ENCODE results near the gene PBX1. TPM values are rescaled to one million over a fixed set of nuclear protein-coding genes. Genes with fewer than 3 reads are reported as not detected.

Gene PBX1
- total RNA-seq, 1 experiment from 2014 or later, result 9.8 TPM

GRCh38 chr1:164885311-164885710, 326.3 kb downstream of the PBX1 start:
- H3K4me2 ChIP-seq (ENCODE audit: low read length), result no peak overlapping the region
- H3K27me3 ChIP-seq (ENCODE audit: low read length), result peaks cover 22% of the 10 kb centered on the region
- intact Hi-C loops (cut with micrococcal nuclease), result no loop called here
- no peaks in the 10 kb centered on the region for H3K36me3 ChIP-seq (ENCODE audit: low read depth, low read length)
- H3K9ac ChIP-seq (ENCODE audit: low read length), result no peak overlapping the region
- POLR2A ChIA-PET (ENCODE audit: unreplicated experiment), result no interaction called here
- TF ChIP-seq CTCF (conservative IDR thresholded peaks at IDR 0.05; ENCODE audit: low read depth, low read length) (no peak), EZH2phosphoT487 (IDR thresholded peaks at IDR 0.05; ENCODE audit: borderline replicate concordance, low read length) (no peak), EZH2 (IDR thresholded peaks at IDR 0.05; ENCODE audit: low read length, unreplicated experiment) (no peak)
- H3K4me3 ChIP-seq (ENCODE audit: low read length), result no peak overlapping the region
- ATAC-seq, result no peak
- H3K9me3 ChIP-seq (ENCODE audit: low read length), result no peaks in the 10 kb centered on the region
- H3K9me2 ChIP-seq (replicated peaks; ENCODE audit: low read length), result no peaks in the 10 kb centered on the region
- H3F3A ChIP-seq (ENCODE audit: low read length, unreplicated experiment), result no peaks in the 10 kb centered on the region
- BruUV-seq (replicated peaks), result no TSS peak
- no peaks in the 10 kb centered on the region for H3K79me2 ChIP-seq (ENCODE audit: low read length)
- no peak overlapping the region for H3K27ac ChIP-seq (ENCODE audit: low read length)
- CTCF ChIA-PET, result no interaction called here
- no peaks in the 10 kb centered on the region for H4K20me1 ChIP-seq (ENCODE audit: low read length)
- no peaks in the 10 kb centered on the region for H3K4me1 ChIP-seq (ENCODE audit: insufficient read depth, low read length)
- no peak overlapping the region for H2AFZ ChIP-seq (ENCODE audit: low read length)
- DNase-seq, result no peak

GRCh38 chr1:164886101-164886500, 327.1 kb downstream of the PBX1 start:
- no peak overlapping the region for H2AFZ ChIP-seq (ENCODE audit: low read length)
- ChIA-PET POLR2A (ENCODE audit: unreplicated experiment) (no interaction called here), CTCF (no interaction called here)
- intact Hi-C loops (cut with micrococcal nuclease), result no loop called here
- H3K9me3 ChIP-seq (ENCODE audit: low read length), result no peaks in the 10 kb centered on the region
- no peaks in the 10 kb centered on the region for H3K36me3 ChIP-seq (ENCODE audit: low read depth, low read length)
- no peaks in the 10 kb centered on the region for H3F3A ChIP-seq (ENCODE audit: low read length, unreplicated experiment)
- H3K9ac ChIP-seq (ENCODE audit: low read length), result no peak overlapping the region
- H3K27ac ChIP-seq (ENCODE audit: low read length), result no peak overlapping the region
- no peaks in the 10 kb centered on the region for H4K20me1 ChIP-seq (ENCODE audit: low read length)
- BruUV-seq (replicated peaks), result no TSS peak
- no peaks in the 10 kb centered on the region for H3K4me1 ChIP-seq (ENCODE audit: insufficient read depth, low read length)
- no peaks in the 10 kb centered on the region for H3K9me2 ChIP-seq (replicated peaks; ENCODE audit: low read length)
- no peak overlapping the region for H3K4me3 ChIP-seq (ENCODE audit: low read length)
- H3K4me2 ChIP-seq (ENCODE audit: low read length), result no peak overlapping the region
- H3K27me3 ChIP-seq (ENCODE audit: low read length), result peaks cover 27% of the 10 kb centered on the region
- no peak for ATAC-seq
- DNase-seq, result peak; percentile 19
- no peaks in the 10 kb centered on the region for H3K79me2 ChIP-seq (ENCODE audit: low read length)
- TF ChIP-seq EZH2 (IDR thresholded peaks at IDR 0.05; ENCODE audit: low read length, unreplicated experiment) (no peak), CTCF (conservative IDR thresholded peaks at IDR 0.05; ENCODE audit: low read depth, low read length) (no peak), EZH2phosphoT487 (IDR thresholded peaks at IDR 0.05; ENCODE audit: borderline replicate concordance, low read length) (no peak)

DNA sequence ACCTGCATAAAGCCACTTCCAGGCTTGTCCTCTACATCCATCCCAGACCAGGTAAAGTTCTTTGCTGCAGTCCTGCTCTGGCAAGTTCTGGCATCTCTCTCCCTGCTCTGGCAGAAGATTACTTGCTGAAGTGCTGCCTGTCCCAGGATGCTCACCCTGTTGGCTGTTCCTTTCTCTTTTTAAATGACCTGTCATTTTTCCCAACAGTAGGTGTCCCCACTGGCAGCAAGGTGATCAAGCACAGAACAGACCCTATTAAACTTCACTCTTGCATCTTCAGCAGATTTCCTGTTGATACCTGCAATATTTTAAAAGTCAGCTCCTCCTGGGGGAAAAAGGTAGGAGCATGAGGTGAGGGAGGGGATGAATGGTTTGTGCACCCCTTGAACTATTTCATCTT, 332.6 kb downstream of the PBX1 start:
- H3K27ac ChIP-seq (ENCODE audit: low read length), result no peak overlapping the region
- H3K79me2 ChIP-seq (ENCODE audit: low read length), result no peaks in the 10 kb centered on the region
- no peaks in the 10 kb centered on the region for H3K4me1 ChIP-seq (ENCODE audit: insufficient read depth, low read length)
- no peaks in the 10 kb centered on the region for H3F3A ChIP-seq (ENCODE audit: low read length, unreplicated experiment)
- no peak overlapping the region for H2AFZ ChIP-seq (ENCODE audit: low read length)
- ChIA-PET POLR2A (ENCODE audit: unreplicated experiment) (no interaction called here), CTCF (interaction anchor here (0.6 kb wide), 1 partner anchor 79 kb away, joined by 8 read pairs; no protein-coding TSS in a partner anchor)
- no peak overlapping the region for H3K4me3 ChIP-seq (ENCODE audit: low read length)
- TF ChIP-seq EZH2phosphoT487 (IDR thresholded peaks at IDR 0.05; ENCODE audit: borderline replicate concordance, low read length) (no peak), CTCF (conservative IDR thresholded peaks at IDR 0.05; ENCODE audit: low read depth, low read length) (no peak; the same call in 1 of the 2 replicates), EZH2 (IDR thresholded peaks at IDR 0.05; ENCODE audit: low read length, unreplicated experiment) (no peak)
- no peaks in the 10 kb centered on the region for H3K36me3 ChIP-seq (ENCODE audit: low read depth, low read length)
- H3K9me3 ChIP-seq (ENCODE audit: low read length), result no peaks in the 10 kb centered on the region
- H3K9ac ChIP-seq (ENCODE audit: low read length), result no peak overlapping the region
- H3K27me3 ChIP-seq (ENCODE audit: low read length), result peaks cover 39% of the 10 kb centered on the region
- peak; percentile 50; the same call in 1 of the 2 replicates for ATAC-seq
- no peaks in the 10 kb centered on the region for H3K9me2 ChIP-seq (replicated peaks; ENCODE audit: low read length)
- intact Hi-C loops (cut with micrococcal nuclease), result no loop called here
- no TSS peak for BruUV-seq (replicated peaks)
- DNase-seq, result peak; percentile 18
- H4K20me1 ChIP-seq (ENCODE audit: low read length), result no peaks in the 10 kb centered on the region
- H3K4me2 ChIP-seq (ENCODE audit: low read length), result no peak overlapping the region
